SH-SY5Y (cell line): Measurements from ENCODE around the gene POLD2.

Source experiments
- GATA2 ChIP-seq: IDR thresholded peaks from 2 replicates; pipeline ENCODE4 v1.6.1; 2011; ENCODE audit warnings: mild to moderate bottlenecking, low read depth, low read length
- GATA3 ChIP-seq: IDR thresholded peaks from 2 replicates; pipeline ENCODE4 v1.6.1; 2011; ENCODE audit warnings: low read depth, mild to moderate bottlenecking, low read length, moderate library complexity

The POLD2 gene

DNA sequence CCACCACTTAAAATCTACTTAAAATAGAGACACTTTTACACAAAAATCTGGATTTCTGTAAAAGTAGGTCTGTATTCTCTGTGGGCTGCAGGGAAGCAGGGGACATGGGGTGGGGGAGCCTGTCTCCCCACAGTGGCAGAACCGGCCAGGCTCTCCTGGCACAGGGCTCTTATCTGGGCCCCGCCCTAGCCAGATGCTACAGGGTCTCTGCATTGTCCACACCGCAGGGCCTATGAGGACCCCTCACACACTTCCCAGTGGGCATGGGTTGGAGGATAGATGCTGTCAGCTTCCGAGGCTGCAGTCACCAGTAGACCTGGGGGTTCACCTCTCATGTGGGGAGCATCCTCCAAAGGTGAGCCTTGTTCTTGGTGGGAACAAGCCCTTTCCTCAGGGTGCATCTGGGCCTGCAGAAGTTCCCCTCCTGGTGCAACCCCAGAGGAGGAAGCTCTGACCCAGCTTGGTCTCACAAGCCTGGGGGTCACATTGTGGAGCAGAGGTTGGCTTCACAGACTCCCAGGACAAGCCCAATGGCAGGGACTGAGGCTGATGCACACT, 33.2 kb upstream of the POLD2 start:
- TF ChIP-seq GATA2 (no peak), GATA3 (no peak)

DNA sequence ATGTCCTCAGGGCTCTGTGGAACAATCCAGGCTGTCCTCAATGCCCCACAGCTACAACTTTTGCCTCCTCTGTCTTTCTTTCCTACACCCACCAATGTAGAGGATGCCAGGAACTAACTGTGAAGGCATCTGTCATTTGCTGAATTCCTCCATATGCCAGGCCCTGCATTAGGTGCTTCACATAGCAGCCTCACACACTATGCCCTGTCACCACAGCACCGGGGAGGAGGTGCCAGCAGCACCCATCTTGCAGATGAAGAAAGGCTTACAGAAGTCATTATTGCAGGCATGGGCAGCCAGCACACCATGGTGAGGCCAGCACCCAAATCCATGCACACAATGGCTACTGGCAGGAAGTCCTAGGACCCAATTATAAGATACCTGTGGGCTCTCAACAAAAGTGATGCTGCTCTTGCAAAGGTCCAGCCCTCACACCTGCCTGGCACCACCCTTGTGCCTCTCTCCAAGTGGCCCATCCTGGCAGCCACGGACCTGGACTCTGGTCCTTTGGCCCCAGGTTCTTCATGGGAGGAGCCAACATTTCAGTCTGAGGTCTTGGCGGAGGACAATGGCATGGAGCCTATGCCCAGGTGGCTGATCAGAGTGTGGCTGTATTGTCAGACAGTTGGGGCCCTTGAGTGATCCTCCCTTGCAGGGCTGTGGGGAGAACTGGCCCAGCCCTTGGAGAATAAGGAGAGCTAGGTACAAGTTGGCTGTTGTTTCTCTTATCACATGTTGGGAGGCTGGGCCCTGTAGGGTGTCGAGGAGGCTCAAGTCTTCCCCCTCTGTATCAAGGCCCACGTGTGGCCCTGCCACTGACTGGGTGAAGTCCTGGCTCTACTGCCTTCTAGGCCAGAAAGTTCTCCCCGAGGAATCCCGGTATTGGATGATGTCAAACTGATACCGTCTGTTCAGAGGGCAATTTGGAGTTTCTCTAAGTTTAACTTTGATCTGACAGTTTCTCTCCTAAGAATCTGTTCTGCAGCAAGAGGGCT, 32.1 kb upstream of the POLD2 start:
- TF ChIP-seq GATA3 (no peak), GATA2 (no peak)

DNA sequence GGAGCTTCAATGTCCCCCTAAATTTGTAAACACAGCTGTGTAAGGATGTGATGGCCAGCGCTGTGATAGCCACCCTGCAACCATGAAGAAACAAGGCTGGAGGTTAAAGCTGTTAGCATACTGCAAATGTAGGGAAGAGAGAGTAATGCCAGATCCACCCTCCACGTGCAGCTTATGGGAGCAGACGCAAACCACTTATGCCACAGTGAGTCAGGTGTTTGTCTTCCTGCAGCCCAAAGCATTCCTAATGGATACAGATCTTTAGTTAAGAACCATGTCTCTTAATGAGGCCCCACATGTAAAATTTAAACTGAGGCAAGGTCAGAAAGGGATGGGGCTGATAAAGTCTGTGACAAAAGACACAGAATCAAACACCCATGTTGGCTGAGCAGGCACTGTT, 31.4 kb upstream of the POLD2 start:
- TF ChIP-seq GATA3, result no peak
- no peak for TF ChIP-seq GATA2

DNA sequence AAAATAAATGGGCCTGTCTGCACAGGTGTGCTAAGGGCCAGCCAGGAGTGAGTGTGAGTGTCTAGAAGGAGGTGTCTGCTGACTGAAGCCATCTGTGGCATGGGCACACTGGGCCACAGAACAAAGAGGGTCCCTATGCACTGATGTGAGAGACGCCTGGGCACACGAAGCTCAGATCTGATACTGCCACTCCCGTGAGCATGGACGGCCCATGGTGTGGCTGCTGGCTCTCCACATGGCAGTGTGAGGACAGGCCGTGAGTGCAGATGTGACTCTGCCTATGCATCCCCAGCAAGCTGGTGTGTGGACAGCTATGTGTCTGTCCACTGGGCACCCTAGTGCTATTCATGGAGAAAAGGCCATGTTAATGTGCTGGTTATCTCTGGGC, 30.6 kb upstream of the POLD2 start:
- TF ChIP-seq GATA3, result no peak
- TF ChIP-seq GATA2, result no peak

DNA sequence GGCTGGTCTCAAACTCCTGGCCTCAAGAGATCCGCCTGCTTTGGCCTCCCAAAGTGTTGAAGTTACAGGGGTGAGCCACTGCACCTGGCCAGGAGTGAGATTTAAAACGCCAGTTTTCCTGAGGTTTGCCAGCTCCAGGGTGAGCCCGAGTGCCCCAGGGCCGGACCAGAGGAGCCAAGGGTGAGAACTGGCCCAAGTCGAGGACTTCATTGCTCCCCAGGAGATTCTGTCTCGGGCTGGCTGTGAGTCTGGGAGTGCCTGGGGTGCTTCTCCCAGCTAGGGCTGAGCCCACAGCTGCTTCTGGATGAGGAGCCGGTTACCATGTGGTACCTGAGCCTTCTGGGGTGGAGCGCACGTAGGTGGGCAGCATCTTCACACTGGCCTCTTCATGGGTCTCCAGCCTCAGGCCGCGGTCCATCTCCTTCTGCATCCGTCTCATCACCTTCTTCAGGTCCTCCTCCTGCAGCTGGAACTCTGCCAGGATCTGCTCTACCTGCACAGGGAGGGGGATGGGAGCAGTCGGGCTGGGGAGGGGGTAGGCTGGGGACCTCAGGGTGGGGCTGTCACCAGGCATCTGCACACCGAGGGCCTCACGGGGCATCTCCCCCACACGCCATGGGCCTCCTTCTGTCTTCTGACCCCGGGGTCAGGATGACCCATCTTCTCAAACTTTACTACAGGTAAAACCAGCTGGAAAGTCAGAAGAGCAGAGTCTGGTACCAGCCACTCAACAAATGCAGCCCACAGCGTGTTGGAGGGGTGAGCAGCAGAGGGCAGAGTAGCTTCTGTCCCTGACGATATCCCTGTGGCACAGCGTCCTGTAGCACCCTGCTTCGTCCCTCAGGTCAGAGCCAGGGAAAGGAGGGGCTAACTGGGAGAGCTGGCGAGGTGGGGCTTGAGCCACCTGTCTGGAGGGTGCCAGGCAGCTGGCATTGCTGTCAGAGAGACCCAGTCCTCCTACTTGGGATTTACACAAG, 29.9 kb upstream of the POLD2 start:
- TF ChIP-seq GATA2 (no peak), GATA3 (no peak)

DNA sequence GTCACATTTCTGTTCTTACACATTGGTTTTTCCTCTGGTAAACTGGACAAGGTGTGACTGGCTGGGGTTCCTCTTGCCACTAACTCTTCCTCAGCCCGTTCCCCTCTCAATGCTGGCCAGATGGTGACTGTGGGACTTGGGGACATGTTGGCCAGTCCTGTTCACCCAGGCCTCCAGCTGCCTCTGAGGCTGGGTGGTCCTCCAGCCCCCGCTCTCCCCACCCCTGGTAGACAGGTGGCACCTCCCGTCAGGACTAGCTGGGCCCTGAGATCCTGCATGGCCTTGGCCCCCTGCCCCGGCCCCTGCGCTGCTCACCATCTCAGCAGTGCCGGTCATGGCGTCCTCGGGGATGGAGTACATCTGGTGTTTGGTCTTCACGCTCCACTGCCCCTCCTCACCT, 28.6 kb upstream of the POLD2 start:
- TF ChIP-seq GATA2, result no peak
- no peak for TF ChIP-seq GATA3

DNA sequence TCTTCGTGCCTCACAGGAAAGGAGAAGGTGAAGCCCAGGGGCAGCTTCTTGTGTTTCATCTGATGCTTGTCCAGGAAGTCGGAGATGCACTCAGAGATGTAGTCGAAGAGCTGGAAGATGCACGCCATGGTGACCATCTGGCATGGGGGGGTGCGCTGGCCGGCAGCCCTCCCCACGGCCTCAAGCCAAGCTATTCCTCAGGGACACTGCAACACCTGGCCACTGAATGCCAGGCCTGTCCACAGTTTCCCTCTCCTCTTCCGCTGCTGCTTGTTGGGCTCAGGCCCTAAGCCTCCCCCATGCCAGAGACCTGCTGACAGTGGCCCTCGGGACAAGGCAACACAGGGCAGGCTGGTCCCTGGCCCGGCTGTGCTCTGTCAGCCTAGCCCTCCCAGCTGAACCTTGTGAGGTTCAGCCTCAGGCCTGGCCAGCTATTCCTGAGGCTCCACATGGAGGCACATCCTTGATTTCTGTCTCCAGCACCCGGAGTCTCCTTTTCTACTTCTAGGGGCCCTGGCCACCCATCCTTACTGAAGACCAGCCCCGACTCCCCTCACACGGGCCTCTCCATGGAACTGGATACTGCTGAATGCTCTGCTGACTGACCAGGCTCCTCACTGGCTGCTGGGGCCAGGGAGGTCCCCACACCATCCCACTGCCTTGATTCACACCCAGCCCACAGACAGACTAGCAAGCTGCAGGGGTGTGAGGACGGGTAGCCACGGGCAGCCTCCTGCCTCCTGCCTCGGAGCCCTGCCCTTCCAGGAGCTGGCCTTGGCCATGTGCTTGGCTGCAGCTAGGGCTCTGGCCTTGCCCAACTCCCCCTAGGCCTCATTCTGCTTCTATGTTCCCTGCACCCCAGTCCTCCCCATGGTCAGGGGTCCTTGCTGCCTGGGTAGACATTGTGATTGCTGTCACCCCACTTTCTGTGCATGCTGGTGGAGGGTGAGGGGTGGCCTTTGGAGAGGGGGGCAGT, 27.9 kb upstream of the POLD2 start:
- TF ChIP-seq GATA2, result no peak
- TF ChIP-seq GATA3, result no peak

DNA sequence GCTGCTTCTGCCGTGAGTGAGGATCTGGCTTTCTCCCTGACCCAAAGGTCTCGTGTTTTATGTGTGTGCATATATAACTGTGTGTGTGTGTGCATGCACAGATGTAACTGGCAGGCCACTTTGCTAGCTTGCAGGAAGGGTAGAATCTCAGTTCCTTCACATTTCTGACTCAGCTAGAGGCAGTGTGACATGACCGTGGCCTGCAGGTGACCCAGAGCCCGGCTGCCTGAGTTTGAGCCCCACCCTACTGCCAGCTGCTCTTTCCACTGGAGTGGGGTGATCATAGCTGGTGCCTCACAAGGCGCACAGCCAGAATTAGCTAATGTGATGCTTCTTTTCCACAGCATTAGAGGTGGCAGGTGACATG, 27.1 kb upstream of the POLD2 start:
- TF ChIP-seq GATA2, result no peak
- TF ChIP-seq GATA3, result no peak

DNA sequence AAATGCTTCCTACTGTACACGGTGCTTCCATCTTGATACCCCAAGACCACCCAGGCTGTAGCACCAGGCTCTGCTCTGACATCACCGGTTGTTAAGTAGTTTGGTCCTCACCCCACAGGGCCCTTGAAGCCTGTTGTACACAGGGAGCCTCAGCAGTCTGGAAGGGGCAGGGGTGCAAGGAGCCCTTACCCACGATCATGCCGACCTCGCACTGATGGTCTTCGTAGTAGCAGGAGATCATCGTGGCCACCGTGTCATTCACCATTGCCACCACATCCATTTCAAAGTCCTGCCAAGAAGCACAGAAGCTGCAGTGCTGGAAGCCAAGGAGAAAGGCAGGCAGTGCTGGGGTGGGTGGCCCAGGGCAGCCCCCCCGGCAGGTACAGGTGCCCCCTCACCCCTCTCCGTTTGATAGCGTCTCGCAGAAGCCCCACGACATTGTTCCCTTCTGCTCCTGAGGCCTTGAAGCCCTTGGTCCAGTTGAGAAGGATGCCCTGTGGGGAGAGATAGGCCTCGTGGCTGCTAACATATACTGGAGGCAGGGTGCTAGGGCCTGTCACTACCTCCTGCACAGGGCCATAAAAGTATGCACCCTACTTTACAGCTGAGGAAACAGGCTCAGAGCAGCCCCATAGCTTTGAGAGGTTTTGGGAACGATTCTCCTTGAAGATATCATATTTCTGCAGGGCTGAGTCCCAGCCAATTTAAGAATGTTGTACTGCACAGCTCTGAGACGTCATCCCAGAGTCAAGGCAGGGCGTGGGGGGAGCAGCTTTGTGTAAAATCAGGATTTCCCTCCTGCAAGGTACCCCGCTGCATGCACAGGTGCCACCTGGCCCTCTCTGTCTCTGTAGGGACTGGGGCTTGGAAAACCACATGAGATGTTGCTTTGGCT, 26.5 kb upstream of the POLD2 start:
- no peak for TF ChIP-seq GATA3
- TF ChIP-seq GATA2, result no peak

DNA sequence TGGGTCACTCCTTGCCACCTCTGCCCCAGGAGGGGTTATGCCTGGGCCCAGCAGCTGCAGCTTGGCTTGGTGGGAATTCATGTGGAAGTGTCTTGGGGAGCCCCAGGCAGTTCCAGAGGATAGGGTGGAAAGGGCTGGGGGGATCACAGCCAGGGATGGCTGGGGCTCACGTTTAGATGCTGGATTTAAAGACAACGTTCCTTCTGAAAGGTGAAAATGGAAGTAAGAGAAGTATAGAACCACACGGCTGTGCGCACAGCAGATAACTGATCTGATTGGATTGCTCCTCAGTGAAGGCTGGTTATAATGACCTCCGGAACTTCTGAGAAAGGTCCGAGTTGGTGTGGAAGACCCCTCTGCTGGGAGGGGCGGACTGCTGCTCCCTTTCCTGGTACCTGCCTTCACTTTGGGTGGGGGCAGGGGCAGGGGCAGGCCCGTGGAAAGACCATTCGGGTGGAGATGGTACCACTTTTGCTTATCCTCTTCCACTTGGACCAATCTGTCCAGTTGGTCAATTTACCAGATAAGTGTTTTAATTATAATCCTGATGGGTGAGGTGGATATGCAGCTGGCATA, 25.7 kb upstream of the POLD2 start:
- TF ChIP-seq GATA2, result no peak
- no peak for TF ChIP-seq GATA3

DNA sequence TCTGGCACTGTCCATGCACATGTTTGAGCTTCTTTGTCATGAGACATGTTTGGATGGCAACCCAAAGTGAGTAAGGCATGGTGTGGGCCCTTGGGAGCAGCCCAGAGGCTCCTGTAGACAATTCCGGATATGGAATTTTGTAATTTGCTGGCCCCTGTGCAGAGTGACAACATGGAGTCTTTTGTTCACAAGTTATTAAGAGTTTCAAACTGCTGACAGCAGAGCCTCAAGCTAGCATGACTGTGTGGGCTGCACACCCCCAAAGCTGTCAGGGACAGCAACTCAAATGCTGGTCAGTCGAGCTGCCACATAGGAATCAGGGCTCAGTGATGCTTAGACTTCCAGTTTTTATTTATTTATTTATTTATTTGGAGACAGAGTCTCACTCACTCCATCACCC, 24.8 kb upstream of the POLD2 start:
- TF ChIP-seq GATA2 (no peak), GATA3 (no peak)
